GM12878 (cell line): Measurements from ENCODE around the gene ZCCHC3. TPM values are rescaled to one million over a fixed set of nuclear protein-coding genes. Genes with fewer than 3 reads are reported as not detected.

ENCODE experiments used
- ATAC-seq: fragments of 200-7000 bp; cut with Tn5 transposase; 3 replicates; pipeline ENCODE4 v1.9.1; 2020; ENCODE audit warnings: mild to moderate bottlenecking, moderate library complexity
- BruUV-seq: library from RNA; stranded (reverse); fragments of 400-500 nt; replicated peaks from 2 replicates; lab custom pipeline; 2021; lab: Mats Ljungman, UMichigan
- CTCF ChIA-PET: fragments of 300-600 bp; sonication (Branson Sonifier 250); formaldehyde crosslinking; extraction: SDS; loops from one replicate; lab custom pipeline; 2021; ENCODE audit warnings: inconsistent platforms; lab: Yijun Ruan, JAX
- POLR2A ChIA-PET: fragments of 350-600 bp; formaldehyde crosslinking; extraction: SDS; loops from one replicate; lab custom pipeline; 2021; ENCODE audit warnings: inconsistent platforms; lab: Charles Lee
- RAD21 ChIA-PET: fragments of 300-600 bp; sonication (Branson Sonifier 250); formaldehyde crosslinking; loops from one replicate; lab custom pipeline; 2023; ENCODE audit warnings: antibody characterized with exemption; ENCODE audit not compliant: unreplicated experiment; lab: Charles Lee
- SMC1A ChIA-PET: fragments of 300-600 bp; sonication (Branson Sonifier 250); formaldehyde crosslinking; loops from one replicate; lab custom pipeline; 2023; ENCODE audit not compliant: unreplicated experiment, uncharacterized antibody; lab: Charles Lee
- DNase-seq: peaks from one replicate; pipeline ENCODE4 v3.0.0-alpha.2; 2011; ENCODE audit warnings: low read depth, low spot score
- FAIRE-seq: peaks from 3 replicates; lab custom pipeline; 2011; peaks lifted over from hg19 to GRCh38; lab: Jason Lieb, UNC
- H2AFZ ChIP-seq: 2 replicates; pipeline ENCODE4 v1.6.0; 2011; ENCODE audit warnings: low read depth, low read length, control low read depth; ENCODE audit not compliant: control insufficient read depth
- H3K27ac ChIP-seq: 2 replicates; pipeline ENCODE4 v1.5.1; 2011; ENCODE audit warnings: control low read depth; ENCODE audit not compliant: control insufficient read depth, insufficient read depth
- H3K27me3 ChIP-seq, 2 experiments: replicated peaks in 1 of 2; 2 replicates each; pipeline versions ENCODE4 v1.6.0 to v1.6.1; 2011; ENCODE audit warnings: low read length in 1 of 2; ENCODE audit not compliant: control insufficient read depth in 2 of 2, insufficient read depth in 2 of 2
- H3K36me3 ChIP-seq, 2 experiments: 2 replicates each; pipeline ENCODE4 v1.5.1; 2011; ENCODE audit warnings: low read length in 1 of 2; ENCODE audit not compliant: control insufficient read depth in 2 of 2, insufficient read depth in 2 of 2
- H3K4me1 ChIP-seq: 2 replicates; pipeline ENCODE4 v1.6.1; 2011; ENCODE audit warnings: mild to moderate bottlenecking, low read length, moderate library complexity, mixed read lengths; ENCODE audit not compliant: control insufficient read depth, insufficient read depth
- H3K4me2 ChIP-seq: 2 replicates; pipeline ENCODE4 v1.6.0; 2011; ENCODE audit warnings: control low read depth; ENCODE audit not compliant: control insufficient read depth, insufficient read depth
- H3K4me3 ChIP-seq: fragments of 200-600 bp; sonication (generic); 2 replicates; pipeline ENCODE4 v1.5.1; 2016
- H3K79me2 ChIP-seq: 2 replicates; pipeline ENCODE4 v1.6.0; 2011; ENCODE audit warnings: low read length; ENCODE audit not compliant: control insufficient read depth, insufficient read depth
- H3K9ac ChIP-seq: 2 replicates; pipeline ENCODE4 v1.8.0; 2011; ENCODE audit warnings: low read length, control low read depth, mixed read lengths; ENCODE audit not compliant: control insufficient read depth, insufficient read depth
- H3K9me3 ChIP-seq: replicated peaks from 3 replicates; pipeline ENCODE4 v1.5.1; 2011; ENCODE audit warnings: mild to moderate bottlenecking, low read length; ENCODE audit not compliant: control insufficient read depth, insufficient read depth
- H4K20me1 ChIP-seq: 2 replicates; pipeline ENCODE4 v1.6.0; 2011; ENCODE audit not compliant: control insufficient read depth, insufficient read depth
- ASH2L ChIP-seq: fragments of 300-600, 200-600 bp; sonication (generic); IDR thresholded peaks from 2 replicates; pipeline ENCODE4 v1.6.1; 2017; ENCODE audit warnings: low read depth, mild to moderate bottlenecking, borderline replicate concordance
- CBX3 ChIP-seq: fragments of 200-600 bp; sonication (generic); IDR thresholded peaks from 2 replicates; pipeline ENCODE4 v1.6.1; 2016; ENCODE audit warnings: low read depth, borderline replicate concordance
- FOXK2 ChIP-seq: fragments of 450-650 bp; IDR thresholded peaks from 2 replicates; pipeline ENCODE4 v1.6.1; 2017; ENCODE audit warnings: mild to moderate bottlenecking, moderate library complexity
- GABPA ChIP-seq: IDR thresholded peaks from 2 replicates; pipeline ENCODE4 v1.6.1; 2014; ENCODE audit warnings: antibody characterized with exemption, low read depth, mild to moderate bottlenecking, inconsistent platforms
- MEF2B ChIP-seq: fragments of 450-650 bp; IDR thresholded peaks from 2 replicates; pipeline ENCODE4 v1.6.1; 2018; ENCODE audit warnings: mild to moderate bottlenecking, moderate library complexity; ENCODE audit not compliant: partially characterized antibody, poor library complexity, severe bottlenecking
- PAX5 ChIP-seq: IDR thresholded peaks from 2 replicates; pipeline ENCODE4 v1.6.1; 2011; ENCODE audit warnings: low read depth, low read length, borderline replicate concordance
- POLR2A ChIP-seq: IDR thresholded peaks from 2 replicates; pipeline ENCODE4 v1.6.1; 2011; ENCODE audit warnings: low read depth, mild to moderate bottlenecking, low read length
- POU2F2 ChIP-seq: IDR thresholded peaks from 3 replicates; pipeline ENCODE4 v1.6.1; 2011; ENCODE audit warnings: low read depth, mild to moderate bottlenecking, low read length, borderline replicate concordance
- RAD21 ChIP-seq: IDR thresholded peaks from 2 replicates; pipeline ENCODE4 v1.6.1; 2011; ENCODE audit warnings: mild to moderate bottlenecking, low read depth, low read length, moderate library complexity; ENCODE audit not compliant: insufficient read depth
- RB1 ChIP-seq: fragments of 450-650 bp; formaldehyde crosslinking; IDR thresholded peaks from 2 replicates; pipeline ENCODE4 v1.6.1; 2017; ENCODE audit warnings: mild to moderate bottlenecking, borderline replicate concordance
- RCOR1 ChIP-seq: conservative IDR thresholded peaks from 2 replicates; pipeline ENCODE4 v1.6.1; 2012; ENCODE audit warnings: low read depth, low read length, improper control_type of control experiment
- TCF3 ChIP-seq: IDR thresholded peaks from 2 replicates; pipeline ENCODE4 v1.6.1; 2012; ENCODE audit warnings: low read depth, mild to moderate bottlenecking, low read length, borderline replicate concordance; ENCODE audit not compliant: insufficient read depth
- YY1 ChIP-seq: IDR thresholded peaks from 2 replicates; pipeline ENCODE4 v1.6.1; 2011; ENCODE audit warnings: low read depth, mild to moderate bottlenecking, low read length
- WGBS: methylation state at CpG from one replicate; pipeline ENCODE4 v1.1.6; 2016; ENCODE audit warnings: low lambda C conversion rate; ENCODE audit not compliant: insufficient replicate concordance, insufficient coverage; ENCODE audit errors: missing lambda C conversion rate; 5-methylcytosine and 5-hydroxymethylcytosine counted together
- in situ Hi-C: fragments of 300-500 bp; cut with MboI; formaldehyde crosslinking; loops from 9 replicates; pipeline ENCODE4 v1.14.3; 2018; ENCODE audit warnings: mixed read lengths
- intact Hi-C: fragments of 100-400 bp; cut with micrococcal nuclease; formaldehyde crosslinking; loops from one replicate; pipeline ENCODE4 v1.14.2; 2022; ENCODE audit not compliant: unreplicated experiment
- polyA plus RNA-seq, 11 experiments: library from polyadenylated mRNA; depleted of rRNA in 4 of 11; unstranded in 6 of 11; stranded (reverse) in 5 of 11; fragments of >200 nt; fragmentation: Nextera tagmentation in 4 of 11; fragmentation: Illumina TruSeq in 1 of 11; extraction: Ambion mirVana in 4 of 11; extraction: Trizol in 1 of 11; gene quantifications; 1 replicate in 1 of 11; 2 replicates in 10 of 11; pipeline versions ENCODE4 v1.2.1 to v1.2.3, GENCODE V29; 2011 to 2016; ENCODE audit warnings: inconsistent platforms in 2 of 11, missing spikeins in 2 of 11, low read depth in 1 of 11
- total RNA-seq, 4 experiments: library from RNA; depleted of rRNA in 3 of 4; stranded (reverse); fragments of >200 nt in 3 of 4; fragmentation: Illumina TruSeq in 1 of 4; extraction: Trizol in 1 of 4; gene quantifications; 2 replicates each; pipeline versions ENCODE4 v1.2.1 to v1.2.3, GENCODE V29; 2013 to 2021
- TF ChIP-seq, protein P1 (sequence below): IDR thresholded peaks from 2 replicates; pipeline ENCODE4 v1.6.1; 2012; ENCODE audit warnings: low read depth, low read length, improper control_type of control experiment
- TF ChIP-seq, protein P2 (sequence below): IDR thresholded peaks from 2 replicates; pipeline ENCODE4 v1.6.1; 2012; ENCODE audit warnings: mild to moderate bottlenecking, low read depth, low read length
- TF ChIP-seq, protein P3 (sequence below): fragments of 450-650 bp; IDR thresholded peaks from 2 replicates; pipeline ENCODE4 v1.6.1; 2016; ENCODE audit warnings: mild to moderate bottlenecking

ZCCHC3 gene
- total and polyA plus RNA-seq, 10 of the 15 experiments (the other 5 are each of a cell fraction or from before 2014, with no cell fraction given) = 5.3 to 36.1 (median 17.2) TPM

DNA sequence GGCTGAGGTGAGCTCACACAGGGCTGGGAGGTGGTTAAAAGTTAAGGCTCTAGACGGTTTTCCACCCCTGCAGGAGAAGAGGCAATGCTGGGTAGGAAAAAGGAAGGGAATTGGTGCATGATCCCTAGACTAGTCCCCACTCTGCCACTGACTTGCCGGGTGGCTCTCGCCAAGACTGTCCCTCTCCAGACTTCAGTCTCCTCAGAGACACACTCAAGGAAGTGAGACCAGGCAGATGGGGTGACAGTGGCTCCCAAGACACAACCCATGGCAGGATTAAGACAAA is 19.9 kb upstream of the ZCCHC3 start (continued):
- TF ChIP-seq TCF3 = no peak
- TF ChIP-seq POLR2A = no peak
- TF ChIP-seq FOXK2 = no peak
- no peak for TF ChIP-seq ASH2L
- no peak for TF ChIP-seq PAX5
- no peak for TF ChIP-seq RAD21
- TF ChIP-seq, protein P1, sequence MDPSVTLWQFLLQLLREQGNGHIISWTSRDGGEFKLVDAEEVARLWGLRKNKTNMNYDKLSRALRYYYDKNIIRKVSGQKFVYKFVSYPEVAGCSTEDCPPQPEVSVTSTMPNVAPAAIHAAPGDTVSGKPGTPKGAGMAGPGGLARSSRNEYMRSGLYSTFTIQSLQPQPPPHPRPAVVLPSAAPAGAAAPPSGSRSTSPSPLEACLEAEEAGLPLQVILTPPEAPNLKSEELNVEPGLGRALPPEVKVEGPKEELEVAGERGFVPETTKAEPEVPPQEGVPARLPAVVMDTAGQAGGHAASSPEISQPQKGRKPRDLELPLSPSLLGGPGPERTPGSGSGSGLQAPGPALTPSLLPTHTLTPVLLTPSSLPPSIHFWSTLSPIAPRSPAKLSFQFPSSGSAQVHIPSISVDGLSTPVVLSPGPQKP = no peak
- no peak for TF ChIP-seq CBX3

DNA sequence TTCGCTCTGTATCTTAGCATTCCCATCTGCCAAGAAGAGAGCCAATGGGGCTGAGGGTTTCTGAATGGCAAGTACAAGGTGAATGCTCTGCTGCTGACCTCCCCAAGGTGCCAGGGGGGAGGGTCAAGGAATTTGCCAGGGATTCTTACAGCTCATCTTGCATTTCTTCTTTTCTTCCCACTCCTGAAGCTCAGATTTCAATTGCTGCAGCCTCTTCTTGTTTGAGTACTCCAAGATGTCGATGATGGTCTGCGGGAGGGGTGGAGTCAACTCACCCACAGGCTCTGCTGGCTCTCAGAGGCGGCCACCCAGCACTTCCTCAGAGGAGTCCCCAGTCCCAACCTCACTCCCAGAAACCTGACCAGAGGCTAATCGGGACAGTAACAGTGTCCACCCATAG is 19.2 kb upstream of the ZCCHC3 start:
- no peak overlapping the region for H3K9ac ChIP-seq
- RAD21 ChIA-PET = no interaction called here
- no peaks in the 10 kb centered on the region for H3K27me3 ChIP-seq
- BruUV-seq = no TSS peak
- H3K4me2 ChIP-seq = no peak overlapping the region
- TF ChIP-seq POU2F2 = no peak
- no peak for TF ChIP-seq MEF2B
- TF ChIP-seq YY1 = no peak
- TF ChIP-seq RB1 = no peak
- TF ChIP-seq GABPA = no peak
- no peak for TF ChIP-seq RCOR1
- TF ChIP-seq, protein P2, sequence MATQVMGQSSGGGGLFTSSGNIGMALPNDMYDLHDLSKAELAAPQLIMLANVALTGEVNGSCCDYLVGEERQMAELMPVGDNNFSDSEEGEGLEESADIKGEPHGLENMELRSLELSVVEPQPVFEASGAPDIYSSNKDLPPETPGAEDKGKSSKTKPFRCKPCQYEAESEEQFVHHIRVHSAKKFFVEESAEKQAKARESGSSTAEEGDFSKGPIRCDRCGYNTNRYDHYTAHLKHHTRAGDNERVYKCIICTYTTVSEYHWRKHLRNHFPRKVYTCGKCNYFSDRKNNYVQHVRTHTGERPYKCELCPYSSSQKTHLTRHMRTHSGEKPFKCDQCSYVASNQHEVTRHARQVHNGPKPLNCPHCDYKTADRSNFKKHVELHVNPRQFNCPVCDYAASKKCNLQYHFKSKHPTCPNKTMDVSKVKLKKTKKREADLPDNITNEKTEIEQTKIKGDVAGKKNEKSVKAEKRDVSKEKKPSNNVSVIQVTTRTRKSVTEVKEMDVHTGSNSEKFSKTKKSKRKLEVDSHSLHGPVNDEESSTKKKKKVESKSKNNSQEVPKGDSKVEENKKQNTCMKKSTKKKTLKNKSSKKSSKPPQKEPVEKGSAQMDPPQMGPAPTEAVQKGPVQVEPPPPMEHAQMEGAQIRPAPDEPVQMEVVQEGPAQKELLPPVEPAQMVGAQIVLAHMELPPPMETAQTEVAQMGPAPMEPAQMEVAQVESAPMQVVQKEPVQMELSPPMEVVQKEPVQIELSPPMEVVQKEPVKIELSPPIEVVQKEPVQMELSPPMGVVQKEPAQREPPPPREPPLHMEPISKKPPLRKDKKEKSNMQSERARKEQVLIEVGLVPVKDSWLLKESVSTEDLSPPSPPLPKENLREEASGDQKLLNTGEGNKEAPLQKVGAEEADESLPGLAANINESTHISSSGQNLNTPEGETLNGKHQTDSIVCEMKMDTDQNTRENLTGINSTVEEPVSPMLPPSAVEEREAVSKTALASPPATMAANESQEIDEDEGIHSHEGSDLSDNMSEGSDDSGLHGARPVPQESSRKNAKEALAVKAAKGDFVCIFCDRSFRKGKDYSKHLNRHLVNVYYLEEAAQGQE = no peak
- TF ChIP-seq, protein P3, sequence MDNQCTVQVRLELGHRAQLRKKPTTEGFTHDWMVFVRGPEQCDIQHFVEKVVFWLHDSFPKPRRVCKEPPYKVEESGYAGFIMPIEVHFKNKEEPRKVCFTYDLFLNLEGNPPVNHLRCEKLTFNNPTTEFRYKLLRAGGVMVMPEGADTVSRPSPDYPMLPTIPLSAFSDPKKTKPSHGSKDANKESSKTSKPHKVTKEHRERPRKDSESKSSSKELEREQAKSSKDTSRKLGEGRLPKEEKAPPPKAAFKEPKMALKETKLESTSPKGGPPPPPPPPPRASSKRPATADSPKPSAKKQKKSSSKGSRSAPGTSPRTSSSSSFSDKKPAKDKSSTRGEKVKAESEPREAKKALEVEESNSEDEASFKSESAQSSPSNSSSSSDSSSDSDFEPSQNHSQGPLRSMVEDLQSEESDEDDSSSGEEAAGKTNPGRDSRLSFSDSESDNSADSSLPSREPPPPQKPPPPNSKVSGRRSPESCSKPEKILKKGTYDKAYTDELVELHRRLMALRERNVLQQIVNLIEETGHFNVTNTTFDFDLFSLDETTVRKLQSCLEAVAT = no peak
- in situ Hi-C loops (no loop called here), intact Hi-C loops (no loop called here)
- FAIRE-seq (no peak), DNase-seq (no peak), ATAC-seq (no peak)
- H3K4me3 ChIP-seq = no peak overlapping the region
- CTCF ChIA-PET = interaction anchor here (0.8 kb wide), 1 partner anchor 19 kb away, joined by 3 read pairs; no protein-coding TSS in a partner anchor
- H3K79me2 ChIP-seq = no peaks in the 10 kb centered on the region
- no peaks in the 10 kb centered on the region for H3K4me1 ChIP-seq
- no peaks in the 10 kb centered on the region for H4K20me1 ChIP-seq
- SMC1A ChIA-PET = interaction anchor here (1.2 kb wide), 1 partner anchor 9 kb away, joined by 3 read pairs; no protein-coding TSS in a partner anchor
- H3K27ac ChIP-seq = no peak overlapping the region
- POLR2A ChIA-PET = no interaction called here
- H3K36me3 ChIP-seq = peaks cover 2 to 3% of the 10 kb centered on the region in 2 experiments; a peak in 3 of 4 replicates
- H2AFZ ChIP-seq = no peak overlapping the region
- no peaks in the 10 kb centered on the region for H3K9me3 ChIP-seq
- WGBS = 91% methylated on average over 5 of the region's 5 CpGs
